ENCODE measurements around the gene KRTAP5-6.

KRTAP5-6 gene

DNA sequence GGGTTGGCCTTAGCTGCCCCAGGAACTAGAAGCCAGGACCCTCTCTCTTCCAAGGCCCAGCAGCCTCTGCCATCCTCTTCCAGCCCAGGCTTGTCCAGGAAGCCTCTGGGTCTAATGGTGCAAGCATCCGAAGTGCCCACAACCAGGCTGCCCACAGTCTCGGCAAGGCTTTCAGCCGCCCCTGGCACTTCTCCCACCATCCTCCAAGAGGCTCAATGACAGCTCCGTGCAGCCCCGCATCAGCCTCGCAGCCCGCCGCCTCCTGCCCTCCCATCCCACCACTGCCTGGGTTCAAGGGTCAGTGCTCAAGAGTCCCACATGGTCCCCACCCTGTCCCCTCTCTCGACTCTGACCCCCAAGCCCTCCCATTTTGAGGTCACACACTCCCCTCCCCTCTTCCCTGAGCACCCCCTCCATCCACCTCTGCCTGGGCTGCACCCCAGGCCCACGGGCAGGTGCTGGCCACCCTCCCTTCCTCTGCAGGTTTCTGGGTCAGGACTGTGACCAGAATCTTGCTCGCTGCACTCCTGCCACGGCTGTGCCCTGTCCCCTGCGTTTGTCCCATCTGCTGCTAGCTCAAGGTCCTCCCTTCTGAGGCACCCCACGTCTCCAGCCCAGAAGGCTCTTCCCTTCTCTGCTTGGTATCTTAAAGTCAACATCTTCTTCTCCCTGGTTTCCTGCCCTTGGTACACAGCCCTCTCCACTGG lies 36.2 kb downstream of the KRTAP5-6 start:
- DNase-seq: no peak

DNA sequence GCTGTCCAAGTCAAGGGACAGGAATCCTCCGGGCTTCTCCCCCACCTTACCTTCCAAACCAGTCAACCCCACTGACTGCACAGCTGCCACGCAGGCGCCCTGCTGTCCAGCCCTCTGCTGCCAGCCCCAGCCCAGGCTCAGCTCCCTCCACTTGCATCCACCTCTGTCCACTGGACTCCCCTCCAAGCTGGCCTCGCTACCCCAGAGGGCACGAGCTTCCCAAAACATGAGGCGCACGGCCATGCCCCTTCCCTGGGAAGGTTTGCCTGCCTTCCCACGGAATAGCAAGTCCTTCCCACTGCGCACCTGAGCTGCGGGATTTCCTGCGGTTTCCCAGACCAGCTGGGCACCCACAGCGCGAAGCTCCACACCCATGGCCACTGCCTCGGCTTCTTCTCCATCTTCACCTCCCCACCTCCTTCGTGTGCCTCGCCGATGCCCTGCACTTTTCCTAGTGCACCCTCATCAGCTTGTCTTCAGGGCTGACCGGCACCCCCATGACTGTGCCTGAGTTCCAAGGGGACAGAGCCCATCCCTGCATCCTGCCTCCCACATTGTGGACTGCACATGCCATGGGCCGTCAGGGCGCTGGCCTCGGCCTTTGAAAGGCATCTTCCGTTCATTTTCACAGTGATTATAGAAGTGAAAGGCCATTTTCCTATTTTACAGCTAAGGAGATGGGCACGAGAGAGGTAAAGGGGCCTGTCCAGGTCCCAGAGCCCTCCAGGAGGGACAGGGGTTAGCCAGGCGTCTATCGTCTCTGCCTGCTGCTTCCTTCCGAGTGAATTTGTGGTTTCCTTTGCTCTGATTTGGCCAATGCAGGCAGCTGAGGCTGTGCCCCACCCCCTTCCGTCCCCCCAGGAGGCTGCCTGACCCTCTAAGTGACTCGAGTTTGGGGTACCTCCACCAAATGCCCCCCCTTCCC lies 37.0 kb downstream of the KRTAP5-6 start:
- DNase-seq: no peak

DNA sequence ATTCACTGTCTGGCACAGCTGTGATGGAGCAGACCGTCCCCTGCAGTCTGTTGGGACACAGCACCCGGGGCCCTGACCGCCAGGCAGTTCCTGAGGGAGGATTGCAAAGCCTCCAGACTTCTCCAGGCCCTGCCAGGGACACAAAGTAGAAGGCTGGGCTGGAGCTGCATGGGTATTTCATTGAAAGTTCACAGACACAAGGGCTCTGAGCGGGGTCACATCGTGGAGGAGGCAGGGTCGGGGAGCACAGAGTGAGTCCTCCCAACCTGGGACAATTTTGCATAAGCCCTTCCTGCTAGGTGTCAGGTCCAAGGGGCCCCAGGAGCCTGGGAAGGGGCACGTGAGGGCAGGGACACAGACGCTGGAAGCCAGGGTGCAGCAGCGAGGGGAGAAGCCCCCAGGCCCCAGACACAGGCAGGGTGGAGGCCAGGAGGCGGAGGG lies 37.7 kb downstream of the KRTAP5-6 start:
- DNase-seq: no peak

- DNase-seq: no peak
Observed at GRCh38 chr11:1735271-1735670, 38.3 kb downstream of the KRTAP5-6 start.

DNA sequence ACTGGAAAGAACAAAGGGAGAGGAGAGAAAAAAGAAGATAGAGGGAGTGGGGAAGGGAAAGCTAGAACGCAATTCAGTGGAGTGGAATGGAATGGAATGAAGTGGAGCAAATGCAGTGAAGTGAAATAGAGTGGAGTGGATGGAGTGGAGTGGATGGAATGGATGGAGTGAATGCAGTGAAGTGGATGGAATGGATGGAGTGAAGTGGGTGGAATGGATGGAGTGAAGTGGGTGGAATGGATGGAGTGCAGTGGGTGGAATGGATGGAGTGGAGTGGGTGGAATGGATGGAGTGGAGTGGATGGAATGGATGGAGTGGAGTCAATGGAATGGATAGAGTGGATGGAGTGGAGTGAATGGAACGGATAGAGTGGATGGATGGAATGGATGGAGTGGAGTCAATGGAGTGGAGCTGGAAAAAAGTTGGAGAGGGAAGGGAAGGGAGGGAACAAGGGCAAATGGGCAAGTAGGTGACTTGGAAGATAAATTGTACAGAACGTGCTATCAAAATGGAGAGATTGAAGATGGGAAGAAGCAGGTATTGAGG lies 39.5 kb downstream of the KRTAP5-6 start:
- no peak for DNase-seq

- no peak for DNase-seq
Observed at GRCh38 chr11:1737080-1737757, 40.2 kb downstream of the KRTAP5-6 start.

DNA sequence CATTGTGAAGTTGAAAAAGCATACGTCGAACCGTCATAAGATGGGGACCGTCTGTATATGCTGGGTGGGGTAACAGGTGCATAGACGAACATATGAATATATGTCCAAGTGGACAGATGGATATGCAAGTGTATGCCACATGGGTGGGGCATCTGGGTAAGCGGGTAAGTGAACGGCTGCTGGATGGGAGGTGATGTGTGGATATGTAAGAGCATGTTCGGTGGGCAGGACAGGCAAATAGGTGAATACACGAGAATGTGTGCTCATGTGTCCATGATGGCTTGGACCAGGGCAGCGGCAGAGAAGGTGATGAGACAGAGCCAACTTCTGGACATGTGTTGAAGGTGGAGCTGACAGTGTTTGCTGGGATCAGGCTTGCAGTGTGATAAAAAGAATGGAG lies 41.4 kb downstream of the KRTAP5-6 start:
- no peak for DNase-seq

- DNase-seq: peak in 3 of 58 donors; percentile 48 to 76 (median 53)
Observed at GRCh38 chr11:1739576-1739975, 42.6 kb downstream of the KRTAP5-6 start.

DNA sequence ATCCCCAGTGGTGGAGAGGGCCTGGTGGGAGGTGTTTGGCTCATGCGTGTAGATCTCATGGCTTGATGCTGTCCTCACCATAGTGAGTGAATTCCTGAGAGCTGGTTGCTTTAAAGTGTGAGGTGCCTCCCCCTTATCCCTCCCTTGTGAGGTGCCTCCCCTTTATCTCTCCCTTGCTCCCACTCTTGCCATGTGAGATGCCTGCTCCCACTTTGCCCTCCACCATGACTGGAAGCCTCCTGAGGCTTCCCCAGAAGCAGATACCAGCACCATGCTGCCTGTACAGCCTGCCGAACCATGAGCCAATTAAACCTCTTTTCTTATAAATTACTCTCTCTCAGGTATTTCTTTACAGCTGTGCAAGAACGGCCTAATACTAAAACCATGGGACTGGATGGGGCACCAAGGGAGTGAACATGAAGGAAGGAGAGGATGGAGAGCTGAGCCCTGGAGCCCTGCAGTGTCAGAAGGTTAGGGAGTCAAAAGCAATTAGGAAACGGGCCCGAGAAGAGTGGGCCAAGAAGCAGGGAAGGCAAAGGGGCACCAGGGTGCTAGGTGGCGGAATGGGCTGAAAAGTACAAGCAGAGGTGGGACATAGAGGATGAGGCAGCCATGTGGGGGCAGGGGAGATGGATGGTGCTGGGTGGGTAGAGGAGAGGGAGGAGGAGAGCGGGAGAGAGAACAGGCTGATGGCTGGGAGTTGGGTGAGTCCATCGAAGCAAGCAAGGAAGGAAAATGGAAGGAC lies 44.0 kb downstream of the KRTAP5-6 start:
- no peak for DNase-seq

DNA sequence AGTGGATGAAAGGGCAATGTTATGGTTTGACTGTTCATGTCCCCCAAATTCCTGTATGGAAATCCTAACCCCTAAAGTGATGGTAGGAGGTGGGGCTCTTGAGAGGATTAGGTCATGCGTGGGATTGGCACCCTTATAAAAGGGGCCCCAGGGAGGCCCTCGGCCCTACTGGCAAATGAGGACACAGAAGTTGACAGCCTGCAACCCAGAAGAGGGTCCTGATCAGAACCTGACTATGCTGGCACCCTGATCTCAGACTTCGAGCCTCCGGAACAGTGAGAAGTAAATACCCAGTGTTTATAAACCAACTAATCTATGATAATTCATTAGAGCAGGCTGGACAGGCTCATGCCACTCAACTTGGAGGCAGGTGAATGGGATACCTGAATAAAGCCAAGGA lies 44.7 kb downstream of the KRTAP5-6 start:
- no peak for DNase-seq

DNA sequence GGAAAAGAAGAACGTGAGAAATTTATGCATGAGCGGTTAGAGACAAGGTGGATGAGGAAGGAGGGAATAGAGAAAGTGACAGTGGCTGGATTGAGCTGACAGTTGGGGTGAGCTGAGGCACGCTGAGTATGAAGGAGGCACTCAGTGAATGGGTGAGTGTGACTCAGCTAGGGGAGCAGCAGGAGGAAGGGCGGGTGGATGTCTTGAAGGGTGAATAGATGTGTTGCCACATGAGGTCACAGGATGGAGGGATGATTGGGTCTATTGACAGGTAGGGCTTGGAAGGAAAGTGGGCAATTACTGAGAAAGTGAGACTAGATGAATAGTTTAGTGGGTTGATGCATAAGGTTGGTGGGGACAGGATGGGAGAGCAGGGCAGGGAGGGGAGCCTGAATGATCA lies 45.4 kb downstream of the KRTAP5-6 start:
- no peak for DNase-seq

GRCh38 chr11:1742869-1743584 lies 46.0 kb downstream of the KRTAP5-6 start:
- DNase-seq: no peak

- DNase-seq: no peak
Observed at GRCh38 chr11:1743585-1744136, 46.7 kb downstream of the KRTAP5-6 start.

DNA sequence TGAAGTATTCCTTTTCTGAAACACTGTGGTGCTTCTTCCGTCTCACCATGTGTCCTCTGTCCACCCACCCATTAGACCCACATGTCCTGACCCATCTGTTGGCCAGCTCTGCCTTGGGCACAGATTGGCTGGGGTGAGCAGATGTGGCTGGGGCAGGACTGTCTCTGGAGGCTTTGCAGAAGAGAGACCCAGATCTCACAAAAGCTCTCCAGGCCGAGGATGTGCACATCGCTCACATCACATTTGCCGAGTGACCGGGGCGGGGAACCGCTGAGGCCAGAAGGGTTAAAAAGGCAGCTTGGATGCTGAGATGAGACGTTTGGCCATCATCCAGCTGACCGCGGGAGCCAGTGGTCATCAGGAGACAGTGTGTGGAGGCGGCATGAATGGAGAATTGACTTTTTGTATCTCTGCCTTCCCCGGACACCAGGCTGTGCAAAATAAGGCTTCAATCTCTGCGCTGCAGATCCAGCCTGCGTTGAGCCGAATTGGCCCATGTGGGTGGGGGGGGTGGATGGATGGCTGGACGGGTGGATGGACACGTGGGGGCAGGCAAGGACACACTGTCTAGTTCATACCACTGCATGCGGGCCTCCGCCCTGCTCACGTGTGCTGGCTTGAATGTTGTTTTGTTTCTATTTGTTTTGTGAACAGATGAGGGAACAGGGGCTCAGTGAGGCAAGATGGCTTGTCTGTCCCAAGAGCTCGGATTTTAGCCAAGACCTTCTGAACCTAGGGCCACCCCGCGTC lies 47.3 kb downstream of the KRTAP5-6 start:
- DNase-seq: peak in 19 of 58 donors; percentile 32 to 78 (median 58)

GRCh38 chr11:1744891-1745700 lies 48.1 kb downstream of the KRTAP5-6 start:
- DNase-seq: peak in 18 of 58 donors; percentile 25 to 62 (median 43)

GRCh38 chr11:1745701-1746320 lies 48.8 kb downstream of the KRTAP5-6 start:
- no peak for DNase-seq

DNA sequence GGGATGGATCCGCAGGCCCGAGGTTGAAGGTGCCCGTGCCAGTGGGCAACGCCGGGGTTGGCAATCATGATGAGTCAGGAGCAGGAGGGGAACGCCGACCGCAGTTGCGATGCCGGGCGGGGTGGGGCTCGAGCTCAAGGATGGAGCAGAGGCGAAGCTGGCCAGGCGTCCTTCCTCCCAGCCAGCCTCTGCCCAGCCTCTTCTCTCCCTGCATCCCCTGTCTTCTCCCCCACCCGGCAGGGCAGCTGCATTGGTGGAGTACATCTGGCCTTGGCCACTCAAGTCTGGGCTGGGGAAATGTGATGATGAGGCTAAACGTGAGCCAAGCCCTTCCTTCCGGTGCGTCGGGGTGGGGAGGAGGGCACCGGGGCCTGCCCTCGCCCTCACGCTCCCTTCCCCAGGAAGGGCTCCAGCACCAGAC lies 49.5 kb downstream of the KRTAP5-6 start:
- no peak for DNase-seq
